ENCODE results near the gene CELA2A.
A peak's percentile ranks its signal among the peaks of the same experiment; 100 is the strongest.

CELA2A gene

DNA sequence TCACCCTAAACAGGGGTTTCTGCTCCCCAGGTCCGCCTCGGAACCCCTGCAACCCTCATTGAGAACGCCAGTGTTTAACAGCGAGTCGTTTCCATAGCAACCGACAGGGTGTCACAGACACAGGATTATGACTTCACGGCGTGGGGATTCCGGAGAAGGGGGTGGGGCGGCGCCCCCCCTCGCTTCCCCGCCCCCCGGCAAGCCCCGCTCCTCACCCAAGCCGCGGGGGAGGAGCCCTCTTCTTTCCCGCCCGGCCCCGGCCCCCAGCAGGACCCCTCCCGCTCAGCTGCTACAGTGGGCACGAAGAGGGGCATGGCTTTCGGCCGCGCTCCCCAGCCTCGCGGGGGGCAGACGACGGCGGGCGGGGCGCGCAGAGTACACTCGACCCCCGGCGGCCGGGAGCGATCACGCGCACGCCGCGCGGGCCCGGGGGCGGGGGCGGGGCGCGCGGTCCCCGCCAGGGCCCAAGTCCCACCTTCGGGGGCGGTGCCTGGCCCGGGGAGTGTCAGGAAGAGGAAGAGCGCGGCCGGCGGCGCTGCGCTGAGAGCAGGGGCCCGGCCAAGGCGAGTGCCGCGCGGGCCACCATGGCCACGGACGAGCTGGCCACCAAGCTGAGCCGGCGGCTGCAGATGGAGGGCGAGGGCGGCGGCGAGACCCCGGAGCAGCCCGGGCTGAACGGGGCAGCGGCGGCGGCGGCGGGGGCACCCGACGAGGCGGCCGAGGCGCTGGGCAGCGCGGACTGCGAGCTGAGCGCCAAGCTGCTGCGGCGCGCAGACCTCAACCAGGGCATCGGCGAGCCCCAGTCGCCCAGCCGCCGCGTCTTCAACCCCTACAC is 46.9 kb upstream of the CELA2A start, which contains the start of gene EFHD2:
Gene EFHD2 (plus strand): TSS at position 501 of the 835 bp plus-strand sequence. CDS start 84 bp downstream, at position 585.
- ATAC-seq = peak; percentile 78

DNA sequence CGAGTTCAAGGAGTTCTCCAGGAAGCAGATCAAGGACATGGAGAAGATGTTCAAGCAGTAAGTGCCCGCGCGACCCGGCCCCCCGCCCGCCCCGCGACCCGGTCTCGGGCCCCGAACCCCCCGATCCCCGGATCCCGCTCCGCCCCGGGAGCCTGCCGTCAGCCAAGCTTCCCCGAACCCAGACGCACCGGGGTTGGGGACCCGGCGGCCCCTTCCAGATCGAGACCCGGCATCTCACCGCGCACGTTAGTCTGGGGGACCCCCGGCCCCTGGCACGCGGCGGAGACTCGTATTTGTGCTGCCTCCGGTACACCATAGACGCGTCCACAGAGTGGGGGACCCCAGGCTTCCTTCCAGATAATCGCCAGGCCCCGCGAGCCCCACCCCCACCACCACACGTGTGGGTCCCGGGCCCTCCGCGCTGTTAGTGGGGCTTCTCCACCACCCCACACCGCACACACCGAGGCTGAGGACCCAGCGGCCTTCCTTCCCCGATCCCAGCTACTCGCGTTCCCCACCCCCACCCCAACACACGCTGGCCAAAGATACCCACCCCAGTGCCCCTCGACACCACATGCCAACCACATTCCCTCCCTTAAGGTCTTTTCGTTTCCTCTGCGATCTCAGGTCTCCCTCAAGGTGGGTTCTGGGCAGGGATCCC is 46.2 kb upstream of the CELA2A start:
- ATAC-seq = no peak
- TF ChIP-seq, protein P1, sequence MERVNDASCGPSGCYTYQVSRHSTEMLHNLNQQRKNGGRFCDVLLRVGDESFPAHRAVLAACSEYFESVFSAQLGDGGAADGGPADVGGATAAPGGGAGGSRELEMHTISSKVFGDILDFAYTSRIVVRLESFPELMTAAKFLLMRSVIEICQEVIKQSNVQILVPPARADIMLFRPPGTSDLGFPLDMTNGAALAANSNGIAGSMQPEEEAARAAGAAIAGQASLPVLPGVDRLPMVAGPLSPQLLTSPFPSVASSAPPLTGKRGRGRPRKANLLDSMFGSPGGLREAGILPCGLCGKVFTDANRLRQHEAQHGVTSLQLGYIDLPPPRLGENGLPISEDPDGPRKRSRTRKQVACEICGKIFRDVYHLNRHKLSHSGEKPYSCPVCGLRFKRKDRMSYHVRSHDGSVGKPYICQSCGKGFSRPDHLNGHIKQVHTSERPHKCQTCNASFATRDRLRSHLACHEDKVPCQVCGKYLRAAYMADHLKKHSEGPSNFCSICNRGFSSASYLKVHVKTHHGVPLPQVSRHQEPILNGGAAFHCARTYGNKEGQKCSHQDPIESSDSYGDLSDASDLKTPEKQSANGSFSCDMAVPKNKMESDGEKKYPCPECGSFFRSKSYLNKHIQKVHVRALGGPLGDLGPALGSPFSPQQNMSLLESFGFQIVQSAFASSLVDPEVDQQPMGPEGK (CRISPR knock-in tag; IDR thresholded peaks at IDR 0.05; ENCODE audit: borderline replicate concordance) = no peak
- TF ChIP-seq GLIS3 (CRISPR knock-in tag; IDR thresholded peaks at IDR 0.05) (no peak), TOX (CRISPR knock-in tag; IDR thresholded peaks at IDR 0.05; ENCODE audit: borderline replicate concordance) (no peak), PPARA (CRISPR knock-in tag; IDR thresholded peaks at IDR 0.05; ENCODE audit: borderline replicate concordance) (no peak), ARNTL (CRISPR knock-in tag; IDR thresholded peaks at IDR 0.05; ENCODE audit: borderline replicate concordance, low read depth) (no peak), RARB (CRISPR knock-in tag; IDR thresholded peaks at IDR 0.05) (no peak), ZFP30 (CRISPR knock-in tag; IDR thresholded peaks at IDR 0.05) (no peak), ZFP3 (CRISPR knock-in tag; IDR thresholded peaks at IDR 0.05) (no peak), BACH2 (CRISPR knock-in tag; IDR thresholded peaks at IDR 0.05; ENCODE audit: borderline replicate concordance) (no peak)
- TF ChIP-seq, protein P2, sequence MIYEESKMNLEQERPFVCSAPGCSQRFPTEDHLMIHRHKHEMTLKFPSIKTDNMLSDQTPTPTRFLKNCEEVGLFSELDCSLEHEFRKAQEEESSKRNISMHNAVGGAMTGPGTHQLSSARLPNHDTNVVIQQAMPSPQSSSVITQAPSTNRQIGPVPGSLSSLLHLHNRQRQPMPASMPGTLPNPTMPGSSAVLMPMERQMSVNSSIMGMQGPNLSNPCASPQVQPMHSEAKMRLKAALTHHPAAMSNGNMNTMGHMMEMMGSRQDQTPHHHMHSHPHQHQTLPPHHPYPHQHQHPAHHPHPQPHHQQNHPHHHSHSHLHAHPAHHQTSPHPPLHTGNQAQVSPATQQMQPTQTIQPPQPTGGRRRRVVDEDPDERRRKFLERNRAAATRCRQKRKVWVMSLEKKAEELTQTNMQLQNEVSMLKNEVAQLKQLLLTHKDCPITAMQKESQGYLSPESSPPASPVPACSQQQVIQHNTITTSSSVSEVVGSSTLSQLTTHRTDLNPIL (CRISPR knock-in tag; IDR thresholded peaks at IDR 0.05; ENCODE audit: low read depth) = no peak

More for the DNA sequence above, 46.9 kb upstream of the CELA2A start, which contains the start of gene EFHD2:
- no peak for TF ChIP-seq ZFP3 (CRISPR knock-in tag; IDR thresholded peaks at IDR 0.05)
- TF ChIP-seq, protein P1 (CRISPR knock-in tag; IDR thresholded peaks at IDR 0.05; ENCODE audit: borderline replicate concordance) = peak; percentile 83

DNA sequence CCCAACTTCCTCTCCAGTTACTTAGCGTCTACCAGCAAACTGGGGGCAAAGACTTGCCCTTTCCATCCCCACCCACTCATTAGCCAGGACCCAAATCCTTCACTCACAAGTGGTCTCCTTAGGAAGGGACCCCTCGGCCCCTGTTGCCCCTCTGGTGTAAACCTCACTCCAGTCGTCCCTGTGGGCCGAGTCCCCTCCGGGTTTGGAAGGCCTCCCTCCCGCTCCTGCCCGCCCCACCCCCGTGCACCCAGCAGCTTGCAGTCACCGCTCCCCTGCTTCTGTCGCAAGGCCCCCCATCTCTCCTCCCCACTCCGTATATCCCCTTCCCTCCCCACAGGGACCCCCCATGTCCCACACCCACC is 45.7 kb upstream of the CELA2A start:
- TF ChIP-seq SNAI2 (CRISPR knock-in tag; IDR thresholded peaks at IDR 0.05) (no peak), ZNF565 (CRISPR knock-in tag; conservative IDR thresholded peaks at IDR 0.05; ENCODE audit: low read depth) (no peak), TCF4 (CRISPR knock-in tag; IDR thresholded peaks at IDR 0.05; ENCODE audit: borderline replicate concordance) (no peak), TOX (CRISPR knock-in tag; IDR thresholded peaks at IDR 0.05; ENCODE audit: borderline replicate concordance) (no peak), ZNF70 (CRISPR knock-in tag; IDR thresholded peaks at IDR 0.05) (no peak), ISL1 (CRISPR knock-in tag; IDR thresholded peaks at IDR 0.05) (no peak)
- TF ChIP-seq, protein P1 (CRISPR knock-in tag; IDR thresholded peaks at IDR 0.05; ENCODE audit: borderline replicate concordance) = no peak
- no peak for ATAC-seq

DNA sequence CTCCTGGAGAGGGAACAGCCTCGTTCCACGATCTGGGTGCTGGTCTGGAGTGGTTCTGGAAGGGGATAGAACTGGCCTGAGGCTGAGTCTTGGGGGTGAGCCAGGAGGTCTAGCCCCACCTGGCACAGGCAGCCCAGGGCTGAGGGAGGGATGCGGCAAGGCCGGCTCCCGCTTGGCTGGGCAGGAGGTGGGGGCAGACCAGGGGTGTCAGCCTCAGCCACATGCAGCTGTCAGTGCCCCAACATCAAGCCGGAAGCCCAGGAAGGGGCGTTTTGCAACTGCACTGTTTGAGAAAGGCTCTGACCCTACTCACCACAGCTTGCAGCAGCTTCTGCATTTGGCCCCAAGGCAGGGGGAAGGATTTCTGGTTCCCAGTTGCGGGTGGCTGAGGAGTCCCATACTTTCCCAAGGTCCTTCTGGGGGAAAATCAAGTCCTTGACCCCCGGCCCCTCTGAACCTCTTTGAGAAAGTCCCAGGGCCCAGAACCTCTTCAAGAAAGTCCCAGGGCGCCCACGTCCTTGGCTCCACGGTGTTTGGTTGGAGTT is 44.9 kb upstream of the CELA2A start:
- ATAC-seq = peak; percentile 1; the same call in 1 of the 3 replicates
- TF ChIP-seq ZNF70 (CRISPR knock-in tag; IDR thresholded peaks at IDR 0.05) (no peak), ISL1 (CRISPR knock-in tag; IDR thresholded peaks at IDR 0.05) (no peak), BACH2 (CRISPR knock-in tag; IDR thresholded peaks at IDR 0.05; ENCODE audit: borderline replicate concordance) (no peak), ESRRG (CRISPR knock-in tag; IDR thresholded peaks at IDR 0.05) (no peak), ZNF8 (CRISPR knock-in tag; IDR thresholded peaks at IDR 0.05) (no peak), OSR1 (CRISPR knock-in tag; IDR thresholded peaks at IDR 0.05) (no peak), TOX (CRISPR knock-in tag; IDR thresholded peaks at IDR 0.05; ENCODE audit: borderline replicate concordance) (no peak), ZNF565 (CRISPR knock-in tag; conservative IDR thresholded peaks at IDR 0.05; ENCODE audit: low read depth) (no peak), PPARA (CRISPR knock-in tag; IDR thresholded peaks at IDR 0.05; ENCODE audit: borderline replicate concordance) (no peak), ZFP3 (CRISPR knock-in tag; IDR thresholded peaks at IDR 0.05) (no peak), ARNTL (CRISPR knock-in tag; IDR thresholded peaks at IDR 0.05; ENCODE audit: borderline replicate concordance, low read depth) (no peak)
- TF ChIP-seq, protein P1 (CRISPR knock-in tag; IDR thresholded peaks at IDR 0.05; ENCODE audit: borderline replicate concordance) = no peak
- TF ChIP-seq, protein P2 (CRISPR knock-in tag; IDR thresholded peaks at IDR 0.05; ENCODE audit: low read depth) = no peak
